ENCODE measurements around the gene IL5RA. TPM values are rescaled to one million over a fixed set of nuclear protein-coding genes. Genes with fewer than 3 reads are reported as not detected.
A peak's percentile ranks its signal among the peaks of the same experiment; 100 is the strongest.

The IL5RA gene
- total and polyA plus RNA-seq, 9 of the 15 experiments (the other 6 are each of a cell fraction or from before 2014, with no cell fraction given): 0.07 to 0.28 (median 0.14) TPM; not detected in 4

GRCh38 chr3:3127432-3128010, 17.3 kb upstream of the IL5RA start (continued):
- no peak for TF ChIP-seq NCOA4 (IDR thresholded peaks at IDR 0.05; ENCODE audit: partially characterized antibody)
- peak; percentile 29 for TF ChIP-seq SMAD1 (IDR thresholded peaks at IDR 0.05; ENCODE audit: low read depth, low read length, partially characterized antibody)
- peak; percentile 46; the same call in 1 of the 2 replicates for TF ChIP-seq POLR2AphosphoS5 (IDR thresholded peaks at IDR 0.05; ENCODE audit: control insufficient read depth, insufficient read depth, low read depth, low read length)
- peak; percentile 7; the same call in 1 of the 2 replicates for TF ChIP-seq HMGXB4 (CRISPR knock-in tag; IDR thresholded peaks at IDR 0.05)
- TF ChIP-seq YY1 (IDR thresholded peaks at IDR 0.05; ENCODE audit: borderline replicate concordance in 1 of 3, control insufficient read depth in 1 of 3, extremely low read depth in 1 of 3, insufficient read depth in 3 of 3, insufficient read length in 1 of 3, insufficient replicate concordance in 2 of 3, low read depth in 1 of 3, low read length in 2 of 3): peak in 1 of 3 experiments; percentile 16
- TF ChIP-seq TAF1 (IDR thresholded peaks at IDR 0.05; ENCODE audit: control insufficient read depth, extremely low read depth, insufficient read depth, low read length, severe bottlenecking): peak; percentile 15

All from K562 (cell line).